Measurements from ENCODE around the gene FBXO33.

The FBXO33 gene

GRCh38 chr14:39432179-39432618, at the start of gene FBXO33:
Gene FBXO33 (minus strand): TSS chr14:39432433. CDS start chr14:39432162, 271 bp downstream.
- TF ChIP-seq, protein P1, sequence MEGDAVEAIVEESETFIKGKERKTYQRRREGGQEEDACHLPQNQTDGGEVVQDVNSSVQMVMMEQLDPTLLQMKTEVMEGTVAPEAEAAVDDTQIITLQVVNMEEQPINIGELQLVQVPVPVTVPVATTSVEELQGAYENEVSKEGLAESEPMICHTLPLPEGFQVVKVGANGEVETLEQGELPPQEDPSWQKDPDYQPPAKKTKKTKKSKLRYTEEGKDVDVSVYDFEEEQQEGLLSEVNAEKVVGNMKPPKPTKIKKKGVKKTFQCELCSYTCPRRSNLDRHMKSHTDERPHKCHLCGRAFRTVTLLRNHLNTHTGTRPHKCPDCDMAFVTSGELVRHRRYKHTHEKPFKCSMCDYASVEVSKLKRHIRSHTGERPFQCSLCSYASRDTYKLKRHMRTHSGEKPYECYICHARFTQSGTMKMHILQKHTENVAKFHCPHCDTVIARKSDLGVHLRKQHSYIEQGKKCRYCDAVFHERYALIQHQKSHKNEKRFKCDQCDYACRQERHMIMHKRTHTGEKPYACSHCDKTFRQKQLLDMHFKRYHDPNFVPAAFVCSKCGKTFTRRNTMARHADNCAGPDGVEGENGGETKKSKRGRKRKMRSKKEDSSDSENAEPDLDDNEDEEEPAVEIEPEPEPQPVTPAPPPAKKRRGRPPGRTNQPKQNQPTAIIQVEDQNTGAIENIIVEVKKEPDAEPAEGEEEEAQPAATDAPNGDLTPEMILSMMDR (IDR thresholded peaks at IDR 0.05; ENCODE audit: insufficient read depth, low read depth, low read length, missing control alignments) = no peak
- peak within 1 kb of the TSS; percentile 95 for H3K4me3 ChIP-seq (ENCODE audit: low read depth, low read length)
- peak; percentile 99 for DNase-seq (ENCODE audit: low read depth)

DNA sequence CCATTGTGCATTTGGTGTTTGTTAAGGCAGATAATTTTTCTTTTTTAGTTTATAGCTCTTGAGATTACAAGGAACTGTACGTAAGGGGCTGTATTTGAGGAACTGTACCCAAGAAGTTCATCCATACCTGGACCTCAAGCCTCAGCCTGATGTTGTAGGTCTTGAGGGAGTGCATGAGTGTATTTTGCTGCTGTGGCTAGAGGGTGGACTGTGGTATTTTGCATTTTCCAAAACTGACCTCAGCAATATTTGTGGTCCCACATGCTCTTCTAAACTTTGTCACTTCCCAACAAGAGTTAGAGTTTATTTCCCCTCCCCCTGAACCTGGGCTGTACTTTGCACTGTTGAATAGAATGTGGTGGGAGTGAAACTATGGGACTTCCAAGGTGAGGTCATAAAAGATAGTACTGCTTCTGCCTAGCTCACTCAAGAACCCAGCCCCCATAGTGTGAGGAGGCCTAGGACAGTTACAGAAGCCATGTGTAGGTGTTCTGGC, 42.2 kb upstream of the FBXO33 start:
- DNase-seq (ENCODE audit: low read depth) = peak; percentile 43
- no peak overlapping the region for H3K4me3 ChIP-seq (ENCODE audit: low read depth, low read length)
- TF ChIP-seq, protein P1 (IDR thresholded peaks at IDR 0.05; ENCODE audit: insufficient read depth, low read depth, low read length, missing control alignments) = no peak

GRCh38 chr14:39472078-39472477, 39.8 kb upstream of the FBXO33 start:
- TF ChIP-seq, protein P1 (IDR thresholded peaks at IDR 0.05; ENCODE audit: insufficient read depth, low read depth, low read length, missing control alignments) = no peak
- no peak overlapping the region for H3K4me3 ChIP-seq (ENCODE audit: low read depth, low read length)
- DNase-seq (ENCODE audit: low read depth) = no peak

- peak; percentile 83 for DNase-seq (ENCODE audit: low read depth)
- TF ChIP-seq, protein P1 (IDR thresholded peaks at IDR 0.05; ENCODE audit: insufficient read depth, low read depth, low read length, missing control alignments) = peak; percentile 70
- no peak overlapping the region for H3K4me3 ChIP-seq (ENCODE audit: low read depth, low read length)
These were observed 37.0 kb upstream of the FBXO33 start for GRCh38 chr14:39469094-39469710.

- H3K4me3 ChIP-seq (ENCODE audit: low read depth, low read length) = no peak overlapping the region
- DNase-seq (ENCODE audit: low read depth) = peak; percentile 82
- TF ChIP-seq, protein P1 (IDR thresholded peaks at IDR 0.05; ENCODE audit: insufficient read depth, low read depth, low read length, missing control alignments) = peak; percentile 67
These were observed 35.8 kb upstream of the FBXO33 start for GRCh38 chr14:39467889-39468524.

- DNase-seq (ENCODE audit: low read depth) = no peak
- no peak overlapping the region for H3K4me3 ChIP-seq (ENCODE audit: low read depth, low read length)
- TF ChIP-seq, protein P1 (IDR thresholded peaks at IDR 0.05; ENCODE audit: insufficient read depth, low read depth, low read length, missing control alignments) = no peak
These were observed 27.7 kb upstream of the FBXO33 start for GRCh38 chr14:39459795-39460478.
